H1 (cell line): Measurements from ENCODE around the gene IQCK. TPM values are rescaled to one million over a fixed set of nuclear protein-coding genes. Genes with fewer than 3 reads are reported as not detected.

Experiments
- CTCF ChIA-PET: fragments of 300-600 bp; sonication (Branson Sonifier 250); formaldehyde crosslinking; loops from one replicate; lab custom pipeline; 2021; ENCODE audit not compliant: partially characterized antibody; lab: Charles Lee
- POLR2A ChIA-PET: fragments of 300-600 bp; sonication (Branson Sonifier 250); formaldehyde crosslinking; loops from one replicate; lab custom pipeline; 2021; ENCODE audit warnings: inconsistent platforms; ENCODE audit not compliant: partially characterized antibody; lab: Charles Lee
- DNase-seq, 2 experiments: peaks; one replicate each; pipeline versions ENCODE4 v3.0.0 to v3.0.0-alpha.2; 2010 to 2022; ENCODE audit warnings: low spot score in 2 of 2, low read depth in 1 of 2, mixed read lengths in 1 of 2
- FAIRE-seq: peaks from 2 replicates; lab custom pipeline; 2011; peaks lifted over from hg19 to GRCh38; lab: Jason Lieb, UNC
- H2AFZ ChIP-seq: 2 replicates; pipeline ENCODE4 v1.8.1; 2012; ENCODE audit warnings: low read length, inconsistent platforms
- H2AK5ac ChIP-seq: 2 replicates; pipeline ENCODE4 v1.6.1; 2013; ENCODE audit warnings: low read depth, low read length
- H2BK120ac ChIP-seq: replicated peaks from 2 replicates; pipeline ENCODE3; 2013; ENCODE audit warnings: low read depth, low read length, inconsistent platforms
- H2BK12ac ChIP-seq: 2 replicates; pipeline ENCODE4 v1.6.1; 2013; ENCODE audit warnings: low read depth, low read length
- H2BK15ac ChIP-seq: 2 replicates; pipeline ENCODE4 v1.6.1; 2013; ENCODE audit warnings: low read length
- H2BK20ac ChIP-seq: 2 replicates; pipeline ENCODE4 v1.6.1; 2013; ENCODE audit warnings: low read length
- H2BK5ac ChIP-seq: 2 replicates; pipeline ENCODE4 v1.6.1; 2013; ENCODE audit warnings: low read depth, low read length
- H3K14ac ChIP-seq: 2 replicates; pipeline ENCODE4 v1.6.1; 2013; ENCODE audit warnings: inconsistent platforms; ENCODE audit not compliant: insufficient read length
- H3K18ac ChIP-seq: 2 replicates; pipeline ENCODE4 v1.6.1; 2013; ENCODE audit warnings: low read length; ENCODE audit errors: extremely low read depth
- H3K23ac ChIP-seq: 2 replicates; pipeline ENCODE4 v1.6.1; 2013; ENCODE audit warnings: inconsistent platforms; ENCODE audit not compliant: insufficient read length
- H3K23me2 ChIP-seq: 2 replicates; pipeline ENCODE4 v1.6.1; 2013; ENCODE audit warnings: low read depth, low read length
- H3K27ac ChIP-seq: 2 replicates; pipeline ENCODE4 v1.6.1; 2011; ENCODE audit warnings: low read depth, low read length, inconsistent platforms
- H3K27me3 ChIP-seq, 4 experiments: replicated peaks in 1 of 4; 1 replicate in 1 of 4; 2 replicates in 3 of 4; pipeline versions ENCODE4 v1.6.1 to v1.8.1; 2011 to 2013; ENCODE audit warnings: low read length in 3 of 4, mild to moderate bottlenecking in 3 of 4, inconsistent platforms in 2 of 4, mixed read lengths in 2 of 4, moderate library complexity in 1 of 4; ENCODE audit not compliant: control insufficient read depth in 3 of 4, insufficient read depth in 3 of 4; ENCODE audit errors: extremely low read depth in 1 of 4
- H3K36me3 ChIP-seq, 4 experiments: 2 replicates each; pipeline versions ENCODE4 v1.6.1 to v1.8.1; 2011 to 2013; ENCODE audit warnings: mild to moderate bottlenecking in 4 of 4, low read length in 3 of 4, moderate library complexity in 2 of 4, control low read depth in 1 of 4, inconsistent platforms in 1 of 4; ENCODE audit not compliant: insufficient read depth in 4 of 4, control insufficient read depth in 2 of 4
- H3K4ac ChIP-seq: replicated peaks from 2 replicates; pipeline ENCODE3; 2013; ENCODE audit warnings: low read length, low read depth, mixed read lengths, inconsistent platforms; ENCODE audit not compliant: insufficient read length
- H3K4me1 ChIP-seq, 4 experiments: replicated peaks in 1 of 4; 1 replicate in 1 of 4; 2 replicates in 3 of 4; pipeline versions ENCODE4 v1.6.1 to v1.8.1; 2011 to 2013; ENCODE audit warnings: low read length in 3 of 4, inconsistent platforms in 2 of 4, mixed read lengths in 1 of 4; ENCODE audit not compliant: insufficient read depth in 4 of 4, control insufficient read depth in 3 of 4
- H3K4me2 ChIP-seq, 2 experiments: 2 replicates each; pipeline versions ENCODE4 v1.6.1 to v1.8.1; 2011 to 2013; ENCODE audit warnings: low read depth in 2 of 2, low read length in 2 of 2, control low read depth in 1 of 2, inconsistent platforms in 1 of 2, mild to moderate bottlenecking in 1 of 2; ENCODE audit not compliant: insufficient read depth in 1 of 2
- H3K4me3 ChIP-seq, 4 experiments: fragments of 200-600, 300-600 bp in 1 of 4; sonication (generic), shearing (Covaris generic), sonication (Bioruptor Twin) in 1 of 4; 2 replicates each; pipeline versions ENCODE4 v1.5.1 to v1.8.1; 2011 to 2016; ENCODE audit warnings: low read length in 4 of 4, low read depth in 3 of 4, control low read depth in 2 of 4, inconsistent platforms in 2 of 4, mild to moderate bottlenecking in 2 of 4, mixed read lengths in 1 of 4, moderate library complexity in 1 of 4; ENCODE audit not compliant: insufficient read depth in 2 of 4; ENCODE audit errors: extremely low read depth in 1 of 4
- H3K56ac ChIP-seq: replicated peaks from 2 replicates; pipeline ENCODE3; 2013; ENCODE audit warnings: low read depth, mild to moderate bottlenecking, mixed read lengths, low read length, inconsistent platforms; ENCODE audit not compliant: insufficient read length
- H3K79me1 ChIP-seq: 2 replicates; pipeline ENCODE4 v1.6.1; 2013; ENCODE audit warnings: low read depth, low read length, control low read depth
- H3K79me2 ChIP-seq, 2 experiments: 2 replicates each; pipeline versions ENCODE4 v1.6.1 to v1.8.1; 2012 to 2013; ENCODE audit warnings: low read length in 2 of 2, mild to moderate bottlenecking in 2 of 2, inconsistent platforms in 1 of 2; ENCODE audit not compliant: insufficient read depth in 2 of 2, control insufficient read depth in 1 of 2
- H3K9ac ChIP-seq, 4 experiments: replicated peaks in 1 of 4; 1 replicate in 1 of 4; 2 replicates in 3 of 4; pipeline versions ENCODE4 v1.6.1 to v1.8.1; 2011 to 2013; ENCODE audit warnings: low read depth in 3 of 4, low read length in 3 of 4, control low read depth in 2 of 4, mild to moderate bottlenecking in 2 of 4, moderate library complexity in 2 of 4, inconsistent platforms in 1 of 4; ENCODE audit errors: extremely low read depth in 1 of 4
- H3K9me3 ChIP-seq, 2 experiments: 2 replicates each; pipeline versions ENCODE4 v1.6.1 to v1.8.1; 2012 to 2013; ENCODE audit warnings: mild to moderate bottlenecking in 2 of 2, moderate library complexity in 2 of 2, control low read depth in 1 of 2, inconsistent platforms in 1 of 2, low read depth in 1 of 2, low read length in 1 of 2, mixed read lengths in 1 of 2; ENCODE audit not compliant: insufficient read depth in 2 of 2
- H4K20me1 ChIP-seq, 2 experiments: replicated peaks in 1 of 2; 2 replicates each; pipeline versions ENCODE3 to v1.8.1; 2011 to 2013; ENCODE audit warnings: inconsistent platforms in 2 of 2, low read length in 2 of 2, mild to moderate bottlenecking in 1 of 2; ENCODE audit not compliant: insufficient read depth in 2 of 2, control insufficient read depth in 1 of 2
- H4K5ac ChIP-seq: 2 replicates; pipeline ENCODE4 v1.6.1; 2013; ENCODE audit warnings: low read length, low read depth, mixed read lengths, inconsistent platforms; ENCODE audit not compliant: insufficient read length
- H4K8ac ChIP-seq: 2 replicates; pipeline ENCODE4 v1.8.0; 2013; ENCODE audit warnings: mild to moderate bottlenecking, moderate library complexity, low read length, inconsistent platforms; ENCODE audit not compliant: insufficient read depth; ENCODE audit errors: extremely low read depth
- H4K91ac ChIP-seq: replicated peaks from 2 replicates; pipeline ENCODE3; 2013; ENCODE audit warnings: low read length, mixed read lengths, inconsistent platforms; ENCODE audit not compliant: insufficient read length
- ATF2 ChIP-seq: IDR thresholded peaks from 2 replicates; pipeline ENCODE4 v1.6.1; 2012; ENCODE audit warnings: low read length, inconsistent platforms
- ATF3 ChIP-seq: IDR thresholded peaks from 2 replicates; pipeline ENCODE4 v1.6.1; 2011; ENCODE audit warnings: low read depth, mild to moderate bottlenecking, low read length; ENCODE audit not compliant: insufficient read depth
- JUND ChIP-seq: IDR thresholded peaks from 2 replicates; pipeline ENCODE4 v1.6.1; 2011; ENCODE audit warnings: mild to moderate bottlenecking, improper control_type of control experiment, low read length
- KDM1A ChIP-seq: fragments of 200-600, 300-600 bp; sonication (generic); IDR thresholded peaks from 2 replicates; pipeline ENCODE4 v1.7.1; 2016; ENCODE audit warnings: mild to moderate bottlenecking, low read length, borderline replicate concordance
- KDM5A ChIP-seq: fragments of 200-600 bp; IDR thresholded peaks from 2 replicates; pipeline ENCODE4 v1.7.1; 2012; ENCODE audit warnings: mild to moderate bottlenecking, low read length, inconsistent platforms, mixed read lengths
- RXRA ChIP-seq: IDR thresholded peaks from 2 replicates; pipeline ENCODE4 v1.6.1; 2011; ENCODE audit warnings: low read depth, mild to moderate bottlenecking, low read length, moderate library complexity; ENCODE audit not compliant: insufficient read depth
- WGBS, 2 experiments: shearing (Covaris generic) in 1 of 2; methylation state at CpG; one replicate each; pipeline versions ENCODE4 v1.1.6 to v1.1.7; 2013 to 2015; ENCODE audit warnings: low lambda C conversion rate in 2 of 2, mixed read lengths in 2 of 2, inconsistent platforms in 1 of 2, low coverage in 1 of 2, missing lambda C conversion rate in 1 of 2; ENCODE audit not compliant: insufficient replicate concordance in 2 of 2, insufficient coverage in 1 of 2, insufficient read length in 1 of 2; ENCODE audit errors: extremely low coverage in 1 of 2, missing lambda C conversion rate in 1 of 2; 5-methylcytosine and 5-hydroxymethylcytosine counted together
- polyA plus RNA-seq, 7 experiments: library from polyadenylated mRNA; depleted of rRNA in 3 of 7; stranded (reverse) in 5 of 7; unstranded in 2 of 7; fragments of >200 nt in 5 of 7; fragments of 200-250 nt in 2 of 7; gene quantifications; 1 replicate in 5 of 7; 2 replicates in 1 of 7; 4 replicates in 1 of 7; pipeline versions ENCODE4 v1.2.1 to v1.2.3, GENCODE V29; 2011 to 2013; ENCODE audit warnings: missing spikeins in 2 of 7, mixed read lengths in 2 of 7
- total RNA-seq: library from RNA; stranded (reverse); fragmentation: NEBNext Ultra II Directional; extraction: Animal tissue kit (Norgen Biotek cat#: 25700); gene quantifications from 2 replicates; pipeline ENCODE4 v1.2.1, GENCODE V29; 2021

Gene IQCK
- total and polyA plus RNA-seq, 2 of the 8 experiments (the other 6 are each of a cell fraction or from before 2014, with no cell fraction given), result 6.2 to 9.3 TPM

- FAIRE-seq (no peak), DNase-seq (no peak)
- 88% methylated on average over 7 of the region's 7 CpGs; no CpG with 5 or more reads in 1 of the 2 experiments for WGBS, 2 experiments
- TF ChIP-seq KDM5A, result no peak
- TF ChIP-seq ATF3, result no peak
- no peak for TF ChIP-seq ATF2
- no peak for TF ChIP-seq KDM1A
- no peak for TF ChIP-seq JUND
- no peak for TF ChIP-seq RXRA
- Histone ChIP-seq H2BK5ac (no peak overlapping the region), H3K18ac (no peak overlapping the region), H3K9ac (no peak overlapping the region), H2BK15ac (no peak overlapping the region), H4K5ac (no peak overlapping the region), H3K56ac (no peak overlapping the region), H3K4me1 (no peaks in the 10 kb centered on the region), H3K4me3 (no peak overlapping the region), H3K79me2 (no peaks in the 10 kb centered on the region), H2BK20ac (no peak overlapping the region), H4K8ac (no peak overlapping the region), H3K36me3 (no peaks in the 10 kb centered on the region), H2AFZ (no peak overlapping the region), H3K27me3 (no peaks in the 10 kb centered on the region), H3K79me1 (no peaks in the 10 kb centered on the region), H3K14ac (no peak overlapping the region), H4K91ac (no peak overlapping the region), H3K9me3 (no peaks in the 10 kb centered on the region), H3K4me2 (no peak overlapping the region), H3K27ac (no peak overlapping the region), H2BK12ac (no peak overlapping the region), H2BK120ac (no peak overlapping the region), H3K23me2 (no peaks in the 10 kb centered on the region), H2AK5ac (no peak overlapping the region), H3K4ac (no peak overlapping the region), H3K23ac (no peak overlapping the region), H4K20me1 (no peaks in the 10 kb centered on the region)
- ChIA-PET POLR2A (no interaction called here), CTCF (interaction anchor here (1.5 kb wide), 1 partner anchor 11 kb away, joined by 3 read pairs; no protein-coding TSS in a partner anchor)
Measured at GRCh38 chr16:19760356-19761060, 42.4 kb downstream of the IQCK start.
